Bronchial epithelial cell (primary cell): ENCODE data around the gene TSR3. TPM values are rescaled to one million over a fixed set of nuclear protein-coding genes. Genes with fewer than 3 reads are reported as not detected.
"Not testable (repeated sequence)": the region's sequence is repeated elsewhere in the genome, so short reads cannot be mapped to it uniquely, and the experiment has no call there.

Source experiments
- DNase-seq: peaks from one replicate; pipeline ENCODE4 v3.0.0-alpha.2; 2010; ENCODE audit warnings: low read depth
- FAIRE-seq: peaks from 2 replicates; lab custom pipeline; 2011; peaks lifted over from hg19 to GRCh38; lab: Jason Lieb, UNC
- H3K27me3 ChIP-seq: 2 replicates; pipeline ENCODE4 v1.5.1; 2011; ENCODE audit warnings: low read length; ENCODE audit not compliant: control insufficient read depth, insufficient read depth
- H3K36me3 ChIP-seq: 2 replicates; pipeline ENCODE4 v1.5.1; 2011; ENCODE audit warnings: low read length; ENCODE audit not compliant: control insufficient read depth, insufficient read depth
- H3K4me3 ChIP-seq: 2 replicates; pipeline ENCODE4 v1.5.1; 2011; ENCODE audit warnings: mild to moderate bottlenecking, low read depth, low read length, control low read depth
- total RNA-seq: library from RNA; depleted of rRNA; stranded (reverse); fragments of >200 nt; gene quantifications from 2 replicates; pipeline ENCODE4 v1.2.1, GENCODE V29; 2014
- TF ChIP-seq, protein P1 (sequence below): IDR thresholded peaks from 2 replicates; pipeline ENCODE4 v1.5.1; 2011; ENCODE audit warnings: mild to moderate bottlenecking, moderate library complexity, low read length, control low read depth, inconsistent platforms; ENCODE audit not compliant: insufficient read depth, severe bottlenecking

The TSR3 gene
- total RNA-seq, 1 donor from 2014 or later: 117 TPM

DNA sequence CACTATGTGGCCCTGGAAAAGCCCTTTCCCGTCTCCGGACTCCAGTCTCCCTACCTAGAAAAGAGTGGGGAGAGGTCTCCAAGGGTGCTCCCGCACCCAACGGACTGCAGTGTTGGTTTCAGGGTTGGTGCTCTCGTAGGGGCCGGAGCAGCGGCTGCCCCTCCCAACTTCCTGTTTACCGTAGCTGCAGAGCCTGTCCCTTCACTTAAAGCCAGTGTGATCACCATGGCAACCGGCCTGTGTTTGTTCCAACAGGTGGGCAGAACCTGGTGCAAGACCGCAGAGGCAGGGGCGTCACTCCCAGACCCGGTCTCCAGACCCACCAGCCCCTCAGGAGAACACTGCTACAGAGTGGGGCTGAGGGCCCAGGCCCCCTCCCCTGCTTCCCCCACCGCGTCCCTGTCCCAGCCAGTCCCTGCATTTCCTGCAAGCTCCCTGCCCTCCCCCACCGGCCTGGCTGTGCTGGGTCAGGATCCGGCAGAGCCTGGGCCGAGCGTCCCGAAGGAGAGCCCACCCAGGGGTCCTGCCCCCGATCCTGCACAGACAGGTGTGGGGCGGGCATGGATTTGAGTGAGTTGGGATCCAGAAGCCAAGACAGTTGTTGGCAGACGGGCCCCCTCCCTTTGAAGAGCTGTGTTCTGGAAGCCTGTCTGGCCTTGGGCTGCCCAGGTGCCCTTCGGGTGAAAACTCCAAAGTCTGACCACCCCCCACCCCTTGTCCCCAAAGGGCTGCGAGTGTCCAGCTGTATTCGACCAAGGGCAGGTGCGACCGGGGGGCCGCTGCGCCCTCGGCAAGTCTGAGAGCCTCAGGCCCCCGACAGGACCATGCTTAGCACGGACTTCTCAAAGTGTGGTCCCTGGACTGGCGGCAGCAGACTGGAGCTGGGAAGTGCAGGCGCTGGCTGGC, 19.7 kb downstream of the TSR3 start:
- FAIRE-seq: no peak
- DNase-seq: no peak
- Histone ChIP-seq H3K4me3 (no peak overlapping the region), H3K36me3 (no peaks in the 10 kb centered on the region), H3K27me3 (peaks cover 36% of the 10 kb centered on the region)
- TF ChIP-seq, protein P1, sequence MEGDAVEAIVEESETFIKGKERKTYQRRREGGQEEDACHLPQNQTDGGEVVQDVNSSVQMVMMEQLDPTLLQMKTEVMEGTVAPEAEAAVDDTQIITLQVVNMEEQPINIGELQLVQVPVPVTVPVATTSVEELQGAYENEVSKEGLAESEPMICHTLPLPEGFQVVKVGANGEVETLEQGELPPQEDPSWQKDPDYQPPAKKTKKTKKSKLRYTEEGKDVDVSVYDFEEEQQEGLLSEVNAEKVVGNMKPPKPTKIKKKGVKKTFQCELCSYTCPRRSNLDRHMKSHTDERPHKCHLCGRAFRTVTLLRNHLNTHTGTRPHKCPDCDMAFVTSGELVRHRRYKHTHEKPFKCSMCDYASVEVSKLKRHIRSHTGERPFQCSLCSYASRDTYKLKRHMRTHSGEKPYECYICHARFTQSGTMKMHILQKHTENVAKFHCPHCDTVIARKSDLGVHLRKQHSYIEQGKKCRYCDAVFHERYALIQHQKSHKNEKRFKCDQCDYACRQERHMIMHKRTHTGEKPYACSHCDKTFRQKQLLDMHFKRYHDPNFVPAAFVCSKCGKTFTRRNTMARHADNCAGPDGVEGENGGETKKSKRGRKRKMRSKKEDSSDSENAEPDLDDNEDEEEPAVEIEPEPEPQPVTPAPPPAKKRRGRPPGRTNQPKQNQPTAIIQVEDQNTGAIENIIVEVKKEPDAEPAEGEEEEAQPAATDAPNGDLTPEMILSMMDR: no peak

DNA sequence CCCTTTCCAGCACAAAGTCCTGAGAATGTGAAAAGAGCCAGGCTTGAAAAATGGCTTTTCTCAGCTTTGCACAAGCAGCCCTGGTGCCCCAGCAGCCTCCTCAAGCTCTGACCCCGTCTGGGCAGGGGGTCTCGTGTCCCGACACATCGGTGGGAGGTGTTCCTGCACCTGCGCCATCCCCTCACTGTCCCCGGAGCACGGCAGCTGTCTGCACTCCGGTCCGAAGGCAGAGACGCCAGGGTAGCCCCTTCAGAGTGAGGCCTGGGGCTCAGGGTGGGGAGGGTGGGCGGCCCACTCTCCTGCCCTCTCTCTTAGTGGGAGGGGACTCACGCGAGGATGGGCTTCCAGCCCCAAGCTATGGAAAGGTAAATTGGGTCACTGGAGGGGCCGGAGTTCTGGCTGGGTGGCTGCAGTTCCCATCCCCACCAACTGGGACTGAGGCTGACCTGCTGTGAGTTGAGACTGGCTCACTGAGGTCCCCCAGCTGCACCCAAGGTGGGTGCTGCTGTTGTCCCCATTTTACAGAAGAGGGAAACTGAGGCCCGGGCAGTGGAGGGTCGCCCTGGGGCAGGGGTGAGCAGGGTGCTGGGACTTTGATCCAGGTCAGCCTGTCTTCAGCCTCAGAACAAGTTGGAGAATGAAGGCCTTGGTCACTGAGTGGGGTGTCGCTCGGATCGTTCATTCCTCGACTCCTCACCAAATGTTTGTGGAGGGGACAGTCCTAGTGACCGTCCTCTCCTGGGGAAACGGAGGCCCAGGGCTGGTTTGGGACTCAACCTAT, 20.6 kb downstream of the TSR3 start:
- DNase-seq (no peak), FAIRE-seq (no peak)
- no peak overlapping the region for H3K4me3 ChIP-seq
- H3K27me3 ChIP-seq: peaks cover 33% of the 10 kb centered on the region
- H3K36me3 ChIP-seq: no peaks in the 10 kb centered on the region
- TF ChIP-seq, protein P1: no peak

DNA sequence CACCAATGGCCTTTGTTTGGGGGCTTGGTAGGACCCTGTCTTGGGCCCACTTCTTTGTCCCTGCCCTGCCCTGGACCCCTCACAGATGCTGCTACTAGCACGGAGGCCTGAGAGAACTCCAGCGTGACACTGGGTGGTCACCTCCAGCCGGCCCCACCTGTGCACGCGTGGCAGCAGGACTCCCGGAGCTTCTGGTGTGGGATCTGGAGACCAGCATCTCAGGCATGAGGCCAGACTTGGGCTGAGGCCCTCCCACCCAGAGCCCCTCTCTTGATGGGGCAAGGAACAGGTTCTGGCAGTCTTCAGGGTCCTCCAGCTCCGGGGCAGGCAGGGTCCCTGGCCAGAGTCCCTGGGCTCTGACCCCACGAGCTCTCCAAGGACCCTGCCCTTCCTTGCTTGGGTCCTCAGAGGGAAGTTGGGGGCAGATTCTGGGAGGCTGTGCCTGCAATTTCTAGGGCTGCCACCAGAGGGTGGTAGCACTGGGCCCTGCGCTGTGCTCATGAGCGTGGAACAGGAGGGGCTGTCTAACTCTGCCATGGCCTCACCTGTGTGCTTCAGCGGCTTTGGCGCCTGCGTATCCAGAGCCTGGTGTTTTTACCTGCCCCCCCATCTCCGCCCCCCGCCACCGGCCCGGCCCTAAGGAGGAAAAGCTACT, 21.3 kb downstream of the TSR3 start:
- FAIRE-seq: no peak
- no peak for DNase-seq
- H3K4me3 ChIP-seq: no peak overlapping the region
- TF ChIP-seq, protein P1: peak; percentile 40
- peaks cover 28% of the 10 kb centered on the region for H3K27me3 ChIP-seq
- no peaks in the 10 kb centered on the region for H3K36me3 ChIP-seq

DNA sequence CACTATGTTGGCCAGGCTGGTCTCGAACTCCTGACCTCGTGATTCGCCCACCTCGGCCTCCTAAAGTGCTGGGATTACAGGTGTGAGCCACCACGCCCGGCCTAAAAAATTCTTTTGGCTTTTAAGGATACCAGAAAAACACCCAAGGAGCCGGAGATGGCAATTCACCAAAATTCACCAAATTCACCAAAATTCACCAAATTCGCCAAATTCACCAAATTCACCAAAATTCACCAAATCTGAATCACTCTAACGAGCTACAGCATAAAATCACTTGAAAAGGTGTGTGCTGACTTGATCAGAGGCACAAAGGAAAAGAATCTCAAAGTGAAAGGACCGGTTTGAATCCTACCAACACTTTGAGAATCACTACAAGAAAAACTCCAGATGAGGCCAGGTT, 22.7 kb downstream of the TSR3 start:
- peaks cover 15% of the 10 kb centered on the region for H3K27me3 ChIP-seq
- not testable (repeated sequence) for FAIRE-seq, H3K4me3 ChIP-seq, DNase-seq, H3K36me3 ChIP-seq

DNA sequence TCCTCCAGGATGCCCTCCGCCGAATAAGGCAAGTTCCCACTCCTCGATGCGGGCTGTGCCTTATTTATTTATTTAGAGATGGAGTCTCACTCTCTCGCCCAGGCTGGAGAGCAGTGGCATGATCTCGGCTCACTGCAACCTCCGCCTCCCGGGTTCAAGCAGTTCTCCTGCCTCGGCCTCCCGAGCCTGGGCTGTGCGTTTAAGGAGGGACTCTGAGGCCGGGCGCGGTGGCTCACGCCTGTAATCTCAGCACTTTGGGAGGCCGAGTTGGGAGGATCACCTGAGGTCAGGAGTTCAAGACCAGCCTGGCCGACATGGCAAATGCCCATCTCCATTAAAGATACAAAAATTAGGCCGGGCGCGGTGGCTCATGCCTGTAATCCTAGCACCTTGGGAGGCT, 23.5 kb downstream of the TSR3 start:
- H3K4me3 ChIP-seq, DNase-seq, H3K36me3 ChIP-seq, FAIRE-seq: not testable (repeated sequence)
- H3K27me3 ChIP-seq: peaks cover 12% of the 10 kb centered on the region

DNA sequence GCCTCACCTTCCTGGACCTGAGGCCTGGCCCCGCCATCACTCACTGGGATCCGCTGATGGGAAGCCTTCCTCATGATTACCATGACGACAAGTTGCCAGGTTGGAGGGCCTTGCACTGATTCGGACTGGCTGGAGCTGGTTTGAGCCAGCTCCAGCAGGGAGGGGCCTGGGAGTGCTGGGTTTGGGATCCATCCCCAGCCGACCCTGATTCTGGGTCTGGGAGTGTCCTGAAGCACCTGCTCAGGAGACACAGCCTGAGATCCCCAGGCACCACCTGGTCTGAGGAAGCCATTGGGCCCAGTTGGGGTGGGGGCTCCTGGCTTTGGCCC, 24.1 kb downstream of the TSR3 start:
- H3K4me3 ChIP-seq: no peak overlapping the region
- peaks cover 5% of the 10 kb centered on the region for H3K36me3 ChIP-seq
- TF ChIP-seq, protein P1: no peak
- peaks cover 6% of the 10 kb centered on the region for H3K27me3 ChIP-seq
- DNase-seq: no peak
- no peak for FAIRE-seq
